Memory B cell (primary cell): ENCODE data around the gene TUBG2.

Experiments
- ATAC-seq: fragments of 150-1000 bp; cut with Tn5 transposase; 2 replicates; pipeline ENCODE4 v1.10.0; 2021; ENCODE audit warnings: low read depth, mild to moderate bottlenecking, moderate library complexity
- DNase-seq, 2 donors: peaks; one replicate each; pipeline ENCODE4 v3.0.0; 2022; ENCODE audit warnings: low spot score in 2 of 2
- H3K27ac Mint-ChIP-seq: one replicate; pipeline ENCODE4 v1.8.0; 2022; ENCODE audit warnings: mild to moderate bottlenecking, moderate library complexity, mixed read lengths
- H3K27me3 Mint-ChIP-seq: one replicate; pipeline ENCODE4 v1.8.0; 2022; ENCODE audit warnings: mixed read lengths
- H3K36me3 Mint-ChIP-seq: one replicate; pipeline ENCODE4 v1.8.0; 2022; ENCODE audit warnings: mild to moderate bottlenecking, mixed read lengths
- H3K4me1 Mint-ChIP-seq: one replicate; pipeline ENCODE4 v1.8.0; 2022; ENCODE audit warnings: mixed read lengths
- H3K4me3 Mint-ChIP-seq: one replicate; pipeline ENCODE4 v1.8.0; 2022; ENCODE audit warnings: mild to moderate bottlenecking, moderate library complexity, mixed read lengths
- H3K9me3 Mint-ChIP-seq: one replicate; pipeline ENCODE4 v1.8.0; 2022; ENCODE audit warnings: mixed read lengths

The TUBG2 gene

GRCh38 chr17:42690596-42690995, 31.5 kb downstream of the TUBG2 start:
- Mint-ChIP-seq H3K4me1 (no peaks in the 10 kb centered on the region), H3K9me3 (no peaks in the 10 kb centered on the region), H3K27me3 (no peaks in the 10 kb centered on the region), H3K27ac (no peak overlapping the region), H3K36me3 (peaks cover 11% of the 10 kb centered on the region), H3K4me3 (no peak overlapping the region)
- DNase-seq: no peak
- ATAC-seq: no peak

- Mint-ChIP-seq H3K27me3 (no peaks in the 10 kb centered on the region), H3K4me3 (no peak overlapping the region), H3K27ac (no peak overlapping the region), H3K36me3 (peaks cover 13% of the 10 kb centered on the region), H3K4me1 (no peaks in the 10 kb centered on the region), H3K9me3 (no peaks in the 10 kb centered on the region)
- ATAC-seq (no peak), DNase-seq (no peak)
Measured at GRCh38 chr17:42691021-42691545, 32.0 kb downstream of the TUBG2 start.

- ATAC-seq (no peak), DNase-seq (no peak)
- no peaks in the 10 kb centered on the region for H3K27me3 Mint-ChIP-seq
- no peaks in the 10 kb centered on the region for H3K9me3 Mint-ChIP-seq
- H3K36me3 Mint-ChIP-seq: peaks cover 9% of the 10 kb centered on the region
- no peaks in the 10 kb centered on the region for H3K4me1 Mint-ChIP-seq
- no peak overlapping the region for H3K27ac Mint-ChIP-seq
- no peak overlapping the region for H3K4me3 Mint-ChIP-seq
Measured at GRCh38 chr17:42692489-42692888, 33.4 kb downstream of the TUBG2 start.

DNA sequence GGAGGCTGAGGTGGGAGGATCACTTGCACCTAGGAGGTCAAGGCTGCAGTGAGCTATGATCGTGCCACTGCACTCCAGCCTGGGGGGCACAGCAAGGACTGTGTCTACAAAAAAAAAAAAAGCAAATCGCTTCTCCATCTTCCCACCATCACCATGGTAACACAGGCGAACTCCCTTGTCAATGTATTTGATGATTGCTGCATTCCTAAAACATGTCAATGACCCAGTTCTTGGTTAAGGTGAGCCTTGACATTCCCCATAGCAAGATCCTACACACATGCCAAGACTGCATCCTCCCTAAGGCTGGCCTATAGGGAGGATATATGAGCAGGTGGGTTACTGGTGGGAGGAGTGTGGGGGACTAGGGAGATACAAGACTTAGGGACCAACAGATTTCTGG, 35.4 kb downstream of the TUBG2 start:
- ATAC-seq (no peak), DNase-seq (no peak)
- H3K4me3 Mint-ChIP-seq: no peak overlapping the region
- peaks cover 15% of the 10 kb centered on the region for H3K36me3 Mint-ChIP-seq
- no peak overlapping the region for H3K27ac Mint-ChIP-seq
- H3K27me3 Mint-ChIP-seq: no peaks in the 10 kb centered on the region
- H3K4me1 Mint-ChIP-seq: no peaks in the 10 kb centered on the region
- no peaks in the 10 kb centered on the region for H3K9me3 Mint-ChIP-seq

GRCh38 chr17:42695500-42695899, 36.4 kb downstream of the TUBG2 start:
- no peak overlapping the region for H3K4me3 Mint-ChIP-seq
- no peaks in the 10 kb centered on the region for H3K9me3 Mint-ChIP-seq
- DNase-seq (no peak), ATAC-seq (no peak)
- no peak overlapping the region for H3K27ac Mint-ChIP-seq
- H3K4me1 Mint-ChIP-seq: no peaks in the 10 kb centered on the region
- H3K36me3 Mint-ChIP-seq: peaks cover 15% of the 10 kb centered on the region
- no peaks in the 10 kb centered on the region for H3K27me3 Mint-ChIP-seq

DNA sequence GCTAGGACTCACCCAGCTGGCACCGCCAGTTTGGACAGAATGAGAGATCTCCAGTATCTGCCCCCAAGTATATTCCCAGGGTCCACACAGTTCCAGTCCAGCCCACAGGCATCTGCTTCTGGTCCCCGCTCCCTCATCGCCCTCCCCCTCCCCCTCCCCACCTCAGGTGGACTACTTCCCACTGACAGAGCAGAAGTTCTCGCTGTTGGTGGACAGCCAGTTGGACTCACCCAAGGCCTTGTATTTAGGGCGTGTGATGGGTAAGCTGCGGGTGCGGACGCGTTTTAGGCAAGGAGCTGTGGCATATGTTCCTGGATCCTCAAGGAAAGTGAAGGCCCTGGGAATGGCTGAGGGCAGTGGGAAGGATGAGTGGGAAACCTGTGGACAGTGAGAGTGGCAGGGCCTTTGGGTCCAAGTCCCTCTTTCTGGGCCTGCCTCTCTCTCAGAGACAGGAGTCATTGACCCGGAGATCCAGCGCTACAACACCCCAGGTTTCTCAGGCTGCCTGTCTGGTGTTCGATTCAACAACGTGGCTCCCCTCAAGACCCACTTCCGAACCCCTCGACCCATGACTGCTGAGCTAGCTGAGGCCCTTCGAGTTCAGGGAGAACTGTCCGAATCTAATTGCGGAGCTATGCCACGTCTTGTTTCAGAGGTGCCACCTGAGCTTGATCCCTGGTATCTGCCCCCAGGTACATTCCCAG, 38.2 kb downstream of the TUBG2 start:
- Mint-ChIP-seq H3K27me3 (no peaks in the 10 kb centered on the region), H3K27ac (no peak overlapping the region), H3K4me3 (no peak overlapping the region), H3K4me1 (peaks cover 2% of the 10 kb centered on the region), H3K9me3 (no peaks in the 10 kb centered on the region), H3K36me3 (peaks cover 12% of the 10 kb centered on the region)
- DNase-seq (no peak), ATAC-seq (no peak)

DNA sequence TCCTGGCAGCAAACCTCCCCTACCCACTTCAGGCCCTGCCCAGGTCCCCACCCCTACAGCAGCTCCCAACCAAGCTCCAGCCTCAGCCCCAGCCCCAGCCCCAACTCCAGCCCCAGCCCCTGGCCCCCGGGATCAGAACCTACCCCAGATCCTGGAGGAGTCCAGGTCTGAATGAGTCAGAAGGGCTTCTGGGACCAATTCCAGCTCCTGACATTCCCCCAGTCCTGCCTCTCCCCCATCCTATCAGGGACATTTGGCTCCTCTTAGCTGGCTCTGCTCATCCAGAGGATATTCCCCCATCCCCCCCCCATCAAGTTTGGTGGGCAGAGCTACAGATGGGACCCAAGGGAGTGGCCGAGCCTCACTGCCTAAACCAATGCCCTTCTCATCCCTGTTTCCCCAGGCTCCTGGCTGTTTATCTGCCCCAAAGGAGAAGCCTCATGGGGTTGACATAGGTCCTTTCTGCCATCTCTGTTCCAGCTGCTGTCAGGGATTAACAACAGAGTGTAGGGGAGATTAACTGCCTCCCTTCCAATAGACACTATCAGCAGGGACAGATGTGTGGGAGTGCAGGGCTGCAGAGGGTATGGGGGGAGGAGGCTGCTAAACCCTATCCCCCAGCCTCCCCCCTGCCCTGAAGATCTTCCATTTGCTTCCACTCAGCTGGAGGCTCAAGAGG, 39.8 kb downstream of the TUBG2 start:
- Mint-ChIP-seq H3K27me3 (no peaks in the 10 kb centered on the region), H3K4me1 (peaks cover 8% of the 10 kb centered on the region), H3K4me3 (no peak overlapping the region), H3K36me3 (peaks cover 20% of the 10 kb centered on the region), H3K9me3 (no peaks in the 10 kb centered on the region), H3K27ac (no peak overlapping the region)
- DNase-seq (no peak), ATAC-seq (no peak)

GRCh38 chr17:42699415-42699740, 40.3 kb downstream of the TUBG2 start:
- H3K36me3 Mint-ChIP-seq: peaks cover 23% of the 10 kb centered on the region

GRCh38 chr17:42700586-42701289, 41.7 kb downstream of the TUBG2 start:
- Mint-ChIP-seq H3K27ac (no peak overlapping the region), H3K27me3 (no peaks in the 10 kb centered on the region), H3K36me3 (peaks cover 26% of the 10 kb centered on the region), H3K4me1 (peaks cover 19% of the 10 kb centered on the region), H3K9me3 (no peaks in the 10 kb centered on the region), H3K4me3 (no peak overlapping the region)
- DNase-seq: no peak
- ATAC-seq: no peak

More at GRCh38 chr17:42699415-42699740, 40.3 kb downstream of the TUBG2 start:
- H3K4me3 Mint-ChIP-seq: no peak overlapping the region
- H3K9me3 Mint-ChIP-seq: no peaks in the 10 kb centered on the region
- ATAC-seq (no peak), DNase-seq (no peak)
- H3K27ac Mint-ChIP-seq: no peak overlapping the region
- no peaks in the 10 kb centered on the region for H3K27me3 Mint-ChIP-seq
- peaks cover 11% of the 10 kb centered on the region for H3K4me1 Mint-ChIP-seq

- no peaks in the 10 kb centered on the region for H3K27me3 Mint-ChIP-seq
- peak overlapping the region; percentile 54 for H3K4me3 Mint-ChIP-seq
- peaks cover 27% of the 10 kb centered on the region for H3K4me1 Mint-ChIP-seq
- peak overlapping the region; percentile 31 for H3K27ac Mint-ChIP-seq
- H3K36me3 Mint-ChIP-seq: peaks cover 24% of the 10 kb centered on the region
- no peaks in the 10 kb centered on the region for H3K9me3 Mint-ChIP-seq
- DNase-seq: no peak
- ATAC-seq: peak; percentile 65
Measured at GRCh38 chr17:42702446-42702845, 43.4 kb downstream of the TUBG2 start.

DNA sequence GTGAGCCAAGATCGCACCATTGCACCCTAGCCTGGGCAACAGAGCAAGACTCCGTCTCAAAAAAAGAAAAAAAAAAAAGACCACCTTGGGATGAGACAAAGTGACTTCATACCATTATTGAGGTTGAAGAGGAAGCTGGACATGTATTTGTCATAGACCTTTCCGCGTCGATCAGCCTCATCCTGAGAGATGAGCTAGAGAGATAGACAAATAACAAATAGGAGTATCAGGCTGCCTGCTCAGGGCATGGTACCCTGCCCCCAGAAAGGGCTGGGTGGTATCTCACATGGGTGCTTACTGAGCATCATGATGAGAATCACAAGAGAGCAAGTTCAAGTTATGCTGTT, 45.4 kb downstream of the TUBG2 start:
- H3K4me3 Mint-ChIP-seq: peak overlapping the region; percentile 69

DNA sequence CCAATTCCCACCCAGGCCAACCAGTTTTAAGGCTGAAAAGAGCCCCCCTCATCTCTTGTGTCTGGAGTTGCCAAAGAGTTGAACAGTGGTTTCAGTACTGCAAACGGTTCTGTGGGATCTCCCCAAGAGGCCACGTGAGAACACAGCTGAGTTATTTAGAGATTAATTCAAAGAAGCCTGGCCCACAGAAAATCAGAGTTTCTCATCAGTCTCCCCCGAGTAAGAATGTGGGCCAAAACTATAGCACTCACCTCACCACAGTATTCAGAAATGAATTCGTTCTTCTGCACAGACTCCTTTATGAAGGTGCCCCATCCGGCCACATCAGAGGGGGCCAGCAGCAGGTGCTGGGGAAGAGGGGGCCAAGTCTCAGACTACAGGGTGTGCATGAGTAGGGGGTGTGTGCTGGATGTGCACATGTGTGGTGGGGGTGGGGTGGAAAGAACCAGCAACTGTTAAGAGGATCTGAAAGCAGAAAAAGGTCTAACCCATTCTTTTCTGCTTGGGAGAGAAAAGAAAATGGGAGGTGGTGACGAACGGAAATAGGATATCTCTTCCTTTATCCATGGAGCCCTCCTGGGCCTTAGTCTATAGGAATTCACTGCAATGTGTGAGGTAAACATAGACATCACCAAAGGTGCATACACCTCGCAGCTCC, 45.9 kb downstream of the TUBG2 start:
- Mint-ChIP-seq H3K4me3 (peak overlapping the region; percentile 69), H3K9me3 (no peaks in the 10 kb centered on the region), H3K36me3 (peaks cover 34% of the 10 kb centered on the region), H3K27ac (peak overlapping the region; percentile 91), H3K27me3 (no peaks in the 10 kb centered on the region), H3K4me1 (peaks cover 32% of the 10 kb centered on the region)
- no peak for DNase-seq
- ATAC-seq: peak; percentile 83

More for the DNA sequence above, 45.4 kb downstream of the TUBG2 start:
- ATAC-seq: peak; percentile 21
- H3K9me3 Mint-ChIP-seq: no peaks in the 10 kb centered on the region
- peak overlapping the region; percentile 91 for H3K27ac Mint-ChIP-seq
- H3K4me1 Mint-ChIP-seq: peaks cover 32% of the 10 kb centered on the region
- H3K27me3 Mint-ChIP-seq: no peaks in the 10 kb centered on the region
- peaks cover 31% of the 10 kb centered on the region for H3K36me3 Mint-ChIP-seq
- no peak for DNase-seq

GRCh38 chr17:42706732-42707131, 47.6 kb downstream of the TUBG2 start:
- H3K4me3 Mint-ChIP-seq: peak overlapping the region; percentile 43
- peaks cover 44% of the 10 kb centered on the region for H3K36me3 Mint-ChIP-seq
- ATAC-seq (peak; percentile 29), DNase-seq (no peak)
- H3K27ac Mint-ChIP-seq: peak overlapping the region; percentile 45
- peaks cover 32% of the 10 kb centered on the region for H3K4me1 Mint-ChIP-seq
- H3K27me3 Mint-ChIP-seq: no peaks in the 10 kb centered on the region
- H3K9me3 Mint-ChIP-seq: no peaks in the 10 kb centered on the region

DNA sequence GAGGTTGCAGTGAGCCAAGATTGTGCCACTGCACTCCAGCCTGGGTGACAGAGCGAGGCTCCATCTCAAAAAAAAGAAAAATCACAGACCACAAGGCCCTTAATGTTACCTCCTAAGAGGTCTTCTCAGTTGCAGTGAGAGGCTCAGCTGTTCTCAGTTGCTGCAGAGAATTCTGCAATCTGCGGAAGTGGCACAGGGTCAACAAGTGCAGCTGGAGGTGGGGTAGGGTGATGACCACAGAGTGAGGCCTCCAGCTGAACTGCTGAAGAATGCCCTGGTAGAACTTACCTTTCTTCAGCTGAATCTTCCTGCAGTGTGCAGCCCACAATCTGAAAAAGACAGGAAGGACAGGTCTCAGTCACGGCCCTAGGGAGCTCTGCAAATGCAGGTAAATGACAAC, 49.5 kb downstream of the TUBG2 start:
- Mint-ChIP-seq H3K4me1 (peaks cover 24% of the 10 kb centered on the region), H3K27ac (no peak overlapping the region), H3K36me3 (peaks cover 43% of the 10 kb centered on the region), H3K9me3 (no peaks in the 10 kb centered on the region), H3K4me3 (no peak overlapping the region), H3K27me3 (no peaks in the 10 kb centered on the region)
- DNase-seq (no peak), ATAC-seq (no peak)
